Measurements from ENCODE around the gene CSNK1A1L.

Gene CSNK1A1L

DNA sequence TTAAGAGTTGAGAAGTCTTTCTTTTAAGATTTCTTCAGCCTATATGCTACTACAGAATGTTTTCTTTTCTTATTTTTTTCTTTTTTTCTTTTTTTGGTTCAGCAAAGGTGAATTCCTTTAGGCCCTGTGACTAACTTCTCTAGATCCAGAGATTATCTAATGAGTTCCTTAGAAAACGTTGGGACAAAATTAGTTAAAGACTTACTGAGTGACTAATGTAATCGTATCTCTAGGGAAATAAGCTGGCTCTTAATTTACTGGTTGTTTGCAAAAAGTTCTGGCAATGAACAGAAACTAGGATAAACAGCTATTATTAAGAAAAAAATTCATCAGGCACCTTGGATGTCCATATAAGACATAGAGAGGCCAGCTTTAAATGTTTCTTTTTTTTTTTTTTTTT is 30.7 kb upstream of the CSNK1A1L start:
- no peaks in the 10 kb centered on the region; the same call in 1 of the 2 replicates for H3K9me3 ChIP-seq (ENCODE audit: control insufficient read depth, insufficient read depth, low read length)
- H3K27me3 ChIP-seq (ENCODE audit: control insufficient read depth, low read length) = no peaks in the 10 kb centered on the region
- H3K4me2 ChIP-seq (ENCODE audit: low read length) = no peak overlapping the region
- H3K36me3 ChIP-seq (ENCODE audit: control insufficient read depth, low read length) = no peaks in the 10 kb centered on the region
- H3K9me2 ChIP-seq (replicated peaks; ENCODE audit: control insufficient read depth, low read length) = no peaks in the 10 kb centered on the region
- H3K79me2 ChIP-seq (ENCODE audit: control insufficient read depth, low read length) = no peaks in the 10 kb centered on the region
- no peak overlapping the region for H3K27ac ChIP-seq (ENCODE audit: low read depth, low read length)
- H4K20me1 ChIP-seq (ENCODE audit: control insufficient read depth, insufficient read depth, low read depth, low read length) = no peaks in the 10 kb centered on the region
- no peak overlapping the region for H3K4me3 ChIP-seq (ENCODE audit: low read length)
- no peaks in the 10 kb centered on the region for H3F3A ChIP-seq (ENCODE audit: control insufficient read depth, insufficient read depth)
- H3K4me1 ChIP-seq (ENCODE audit: control insufficient read depth, low read length) = no peaks in the 10 kb centered on the region
- TF ChIP-seq, protein P1, sequence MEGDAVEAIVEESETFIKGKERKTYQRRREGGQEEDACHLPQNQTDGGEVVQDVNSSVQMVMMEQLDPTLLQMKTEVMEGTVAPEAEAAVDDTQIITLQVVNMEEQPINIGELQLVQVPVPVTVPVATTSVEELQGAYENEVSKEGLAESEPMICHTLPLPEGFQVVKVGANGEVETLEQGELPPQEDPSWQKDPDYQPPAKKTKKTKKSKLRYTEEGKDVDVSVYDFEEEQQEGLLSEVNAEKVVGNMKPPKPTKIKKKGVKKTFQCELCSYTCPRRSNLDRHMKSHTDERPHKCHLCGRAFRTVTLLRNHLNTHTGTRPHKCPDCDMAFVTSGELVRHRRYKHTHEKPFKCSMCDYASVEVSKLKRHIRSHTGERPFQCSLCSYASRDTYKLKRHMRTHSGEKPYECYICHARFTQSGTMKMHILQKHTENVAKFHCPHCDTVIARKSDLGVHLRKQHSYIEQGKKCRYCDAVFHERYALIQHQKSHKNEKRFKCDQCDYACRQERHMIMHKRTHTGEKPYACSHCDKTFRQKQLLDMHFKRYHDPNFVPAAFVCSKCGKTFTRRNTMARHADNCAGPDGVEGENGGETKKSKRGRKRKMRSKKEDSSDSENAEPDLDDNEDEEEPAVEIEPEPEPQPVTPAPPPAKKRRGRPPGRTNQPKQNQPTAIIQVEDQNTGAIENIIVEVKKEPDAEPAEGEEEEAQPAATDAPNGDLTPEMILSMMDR (IDR thresholded peaks at IDR 0.05; ENCODE audit: low read depth, low read length, poor library complexity, severe bottlenecking) = no peak
- TF ChIP-seq EZH2phosphoT487 (IDR thresholded peaks at IDR 0.05; ENCODE audit: borderline replicate concordance, low read length) = no peak

DNA sequence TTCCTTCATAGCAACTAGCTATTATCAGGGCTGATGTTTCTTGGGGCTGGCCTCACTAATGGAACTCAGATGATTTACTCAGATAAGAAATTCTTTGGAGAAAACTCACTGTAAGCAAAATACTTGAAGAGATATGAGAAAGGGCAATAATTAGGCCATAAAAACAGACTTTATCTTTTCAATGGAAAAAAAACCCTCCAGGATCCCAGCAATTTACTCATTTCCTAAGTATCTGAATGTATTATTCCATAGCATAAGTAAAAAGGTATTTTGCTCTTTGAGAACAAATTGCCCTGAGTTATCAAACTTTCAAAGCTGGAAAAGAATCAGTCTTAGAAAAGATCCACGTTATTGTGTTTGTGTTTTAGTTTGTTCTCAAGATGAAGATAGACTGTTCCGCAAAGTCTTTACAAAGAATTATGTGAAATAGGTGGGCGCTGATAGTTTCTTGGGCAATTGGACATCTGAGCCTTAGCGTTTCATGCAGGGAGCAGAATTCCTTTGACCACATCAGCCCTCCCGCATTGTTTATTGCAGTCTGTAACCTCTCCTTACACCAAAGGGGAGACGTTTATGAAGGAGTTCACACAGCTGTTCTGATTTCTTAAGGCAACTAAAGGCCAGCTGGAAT is 29.1 kb upstream of the CSNK1A1L start:
- Histone ChIP-seq H3K4me3 (ENCODE audit: low read length) (no peak overlapping the region), H3K4me1 (ENCODE audit: control insufficient read depth, low read length) (no peaks in the 10 kb centered on the region), H3K27me3 (ENCODE audit: control insufficient read depth, low read length) (no peaks in the 10 kb centered on the region), H3K9me3 (ENCODE audit: control insufficient read depth, insufficient read depth, low read length) (no peaks in the 10 kb centered on the region; the same call in 1 of the 2 replicates), H3K27ac (ENCODE audit: low read depth, low read length) (no peak overlapping the region), H3K36me3 (ENCODE audit: control insufficient read depth, low read length) (no peaks in the 10 kb centered on the region), H3K79me2 (ENCODE audit: control insufficient read depth, low read length) (no peaks in the 10 kb centered on the region), H3K4me2 (ENCODE audit: low read length) (no peak overlapping the region), H3K9me2 (replicated peaks; ENCODE audit: control insufficient read depth, low read length) (no peaks in the 10 kb centered on the region), H4K20me1 (ENCODE audit: control insufficient read depth, insufficient read depth, low read depth, low read length) (no peaks in the 10 kb centered on the region), H3F3A (ENCODE audit: control insufficient read depth, insufficient read depth) (no peaks in the 10 kb centered on the region)
- TF ChIP-seq, protein P1 (IDR thresholded peaks at IDR 0.05; ENCODE audit: low read depth, low read length, poor library complexity, severe bottlenecking) = no peak
- no peak for TF ChIP-seq EZH2phosphoT487 (IDR thresholded peaks at IDR 0.05; ENCODE audit: borderline replicate concordance, low read length)

DNA sequence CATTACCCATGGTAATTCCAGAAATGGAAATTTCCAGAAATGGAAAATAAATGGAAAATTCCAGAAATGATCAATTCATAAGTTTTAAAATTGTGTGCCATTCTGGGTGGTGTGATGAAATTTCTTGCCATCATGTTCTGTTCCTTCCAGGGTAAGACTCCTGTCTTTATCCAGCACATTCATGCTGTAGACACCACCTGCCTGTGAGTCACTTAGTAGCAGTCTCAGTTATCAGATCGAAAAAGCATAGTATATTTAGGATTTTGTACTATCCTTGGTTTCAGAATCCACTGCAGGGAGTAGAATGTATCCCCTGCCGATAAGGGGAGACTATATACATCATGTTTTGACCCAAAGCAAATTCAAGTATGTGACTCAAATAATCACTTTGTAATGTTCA is 26.7 kb upstream of the CSNK1A1L start:
- Histone ChIP-seq H4K20me1 (ENCODE audit: control insufficient read depth, insufficient read depth, low read depth, low read length) (no peaks in the 10 kb centered on the region), H3F3A (ENCODE audit: control insufficient read depth, insufficient read depth) (no peaks in the 10 kb centered on the region), H3K9me2 (replicated peaks; ENCODE audit: control insufficient read depth, low read length) (no peaks in the 10 kb centered on the region), H3K27ac (ENCODE audit: low read depth, low read length) (no peak overlapping the region), H3K4me2 (ENCODE audit: low read length) (no peak overlapping the region), H3K9me3 (ENCODE audit: control insufficient read depth, insufficient read depth, low read length) (no peaks in the 10 kb centered on the region; the same call in 1 of the 2 replicates), H3K4me3 (ENCODE audit: low read length) (no peak overlapping the region), H3K4me1 (ENCODE audit: control insufficient read depth, low read length) (no peaks in the 10 kb centered on the region), H3K27me3 (ENCODE audit: control insufficient read depth, low read length) (no peaks in the 10 kb centered on the region), H3K79me2 (ENCODE audit: control insufficient read depth, low read length) (no peaks in the 10 kb centered on the region), H3K36me3 (ENCODE audit: control insufficient read depth, low read length) (no peaks in the 10 kb centered on the region)
- no peak for TF ChIP-seq EZH2phosphoT487 (IDR thresholded peaks at IDR 0.05; ENCODE audit: borderline replicate concordance, low read length)
- TF ChIP-seq, protein P1 (IDR thresholded peaks at IDR 0.05; ENCODE audit: low read depth, low read length, poor library complexity, severe bottlenecking) = no peak

Data from DOHH2 (cell line).